GM19324 (cell line): ENCODE data around the gene EGLN3.

ENCODE experiments used
- ATAC-seq: cut with Tn5 transposase; IDR thresholded peaks from one replicate; pipeline ENCODE4 v1.9.1; 2021; ENCODE audit warnings: mild to moderate bottlenecking, moderate library complexity; ENCODE audit not compliant: unreplicated experiment, low FRiP score

EGLN3 gene

DNA sequence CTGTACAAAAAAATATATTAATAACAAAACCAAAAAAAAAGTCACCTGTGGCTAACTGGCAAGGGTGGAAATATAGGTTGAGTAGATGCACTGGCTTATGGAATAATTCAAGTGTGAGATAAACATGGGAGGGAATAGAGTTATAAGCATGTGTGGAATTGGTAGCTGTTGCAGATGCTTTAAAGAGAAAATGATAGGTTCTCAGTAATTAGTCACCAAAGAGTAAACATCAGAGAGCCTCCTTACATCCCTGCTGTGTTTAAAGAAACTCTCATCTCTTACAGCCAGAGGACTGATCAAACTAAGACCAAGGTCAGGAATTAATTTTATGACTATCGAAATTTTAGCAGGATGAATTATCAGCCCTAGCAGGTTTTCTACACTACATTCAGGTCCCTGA is 70.5 kb downstream of the EGLN3 start:
- ATAC-seq, result no peak

- no peak for ATAC-seq
These were observed 71.1 kb downstream of the EGLN3 start for GRCh38 chr14:33879684-33880286.

DNA sequence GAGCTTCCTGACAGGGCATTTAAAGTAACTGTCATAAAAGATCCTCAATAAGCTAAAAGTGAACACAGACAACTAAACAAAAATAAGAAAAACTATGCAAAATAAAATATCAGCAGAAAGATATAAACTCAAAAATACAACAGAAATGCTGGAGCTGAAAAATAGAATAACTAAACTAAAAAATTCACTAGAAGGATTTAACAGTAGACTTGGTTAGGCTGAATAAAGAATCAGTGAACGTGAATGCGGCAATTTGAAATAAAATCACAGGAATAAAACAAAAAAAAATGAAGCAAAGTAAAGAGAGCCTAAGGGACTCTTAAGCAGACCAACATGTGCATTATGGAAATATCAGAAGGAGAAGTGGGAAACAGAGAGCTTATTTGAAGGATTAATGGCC is 74.6 kb downstream of the EGLN3 start:
- no peak for ATAC-seq
